Measurements from ENCODE around the gene TMEM171.

The TMEM171 gene

DNA sequence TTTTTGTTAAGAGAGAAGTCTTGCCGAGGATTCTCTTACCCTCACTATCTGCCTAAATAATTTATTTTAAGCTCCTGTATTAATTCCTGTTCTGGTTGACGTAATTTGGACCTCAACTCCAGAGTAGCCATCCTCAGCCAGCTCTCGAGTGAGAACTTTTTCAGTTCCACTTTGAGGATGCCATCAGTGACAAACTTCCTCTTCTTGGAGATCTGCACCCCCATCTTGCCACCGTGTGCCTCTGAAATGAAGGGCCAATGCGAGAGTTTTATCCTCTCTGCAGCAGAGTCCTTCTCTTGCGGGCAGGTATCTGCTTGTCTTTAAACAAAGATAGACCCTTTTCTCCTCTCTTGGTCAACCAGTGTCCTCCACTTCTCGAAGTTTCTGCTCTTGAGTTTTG is 33.1 kb downstream of the TMEM171 start:
- DNase-seq, result no peak

DNA sequence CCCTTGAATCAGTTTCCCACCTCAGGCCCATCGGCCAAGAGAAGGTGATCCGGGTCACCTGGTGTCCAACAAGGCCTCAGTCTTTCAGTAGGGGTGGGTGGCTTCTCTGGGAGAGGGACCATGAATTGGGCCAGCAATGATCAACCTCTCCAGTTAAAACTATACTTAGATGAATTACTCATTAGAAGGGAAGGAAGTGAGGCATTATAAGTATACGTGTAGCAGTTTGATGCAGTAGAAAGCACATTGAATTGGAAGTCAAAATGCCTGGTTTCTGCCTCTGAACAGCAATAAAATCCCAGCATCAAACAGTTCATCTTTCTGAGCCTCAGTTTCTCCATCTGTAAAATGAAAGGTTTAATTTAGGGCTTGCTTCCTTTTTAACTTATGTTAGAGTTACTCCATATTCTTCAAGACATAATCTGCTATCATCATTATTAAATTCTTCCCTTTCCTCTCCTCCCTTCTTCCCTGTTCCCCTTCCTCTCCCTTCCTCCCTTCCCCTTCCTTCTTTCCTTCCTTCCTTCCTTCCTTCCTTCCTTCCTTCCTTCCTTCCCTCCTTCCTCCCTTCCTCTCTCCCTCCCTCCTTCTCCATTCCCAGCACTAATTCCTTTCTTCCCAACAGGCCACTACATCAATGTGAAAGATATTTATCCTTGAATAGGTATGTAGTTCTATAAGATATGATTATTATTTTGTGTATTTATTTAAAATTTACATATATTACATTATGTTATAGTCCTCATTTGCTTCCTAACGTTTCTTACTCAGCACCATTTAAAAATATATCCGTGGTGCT is 34.0 kb downstream of the TMEM171 start:
- DNase-seq, result no peak

DNA sequence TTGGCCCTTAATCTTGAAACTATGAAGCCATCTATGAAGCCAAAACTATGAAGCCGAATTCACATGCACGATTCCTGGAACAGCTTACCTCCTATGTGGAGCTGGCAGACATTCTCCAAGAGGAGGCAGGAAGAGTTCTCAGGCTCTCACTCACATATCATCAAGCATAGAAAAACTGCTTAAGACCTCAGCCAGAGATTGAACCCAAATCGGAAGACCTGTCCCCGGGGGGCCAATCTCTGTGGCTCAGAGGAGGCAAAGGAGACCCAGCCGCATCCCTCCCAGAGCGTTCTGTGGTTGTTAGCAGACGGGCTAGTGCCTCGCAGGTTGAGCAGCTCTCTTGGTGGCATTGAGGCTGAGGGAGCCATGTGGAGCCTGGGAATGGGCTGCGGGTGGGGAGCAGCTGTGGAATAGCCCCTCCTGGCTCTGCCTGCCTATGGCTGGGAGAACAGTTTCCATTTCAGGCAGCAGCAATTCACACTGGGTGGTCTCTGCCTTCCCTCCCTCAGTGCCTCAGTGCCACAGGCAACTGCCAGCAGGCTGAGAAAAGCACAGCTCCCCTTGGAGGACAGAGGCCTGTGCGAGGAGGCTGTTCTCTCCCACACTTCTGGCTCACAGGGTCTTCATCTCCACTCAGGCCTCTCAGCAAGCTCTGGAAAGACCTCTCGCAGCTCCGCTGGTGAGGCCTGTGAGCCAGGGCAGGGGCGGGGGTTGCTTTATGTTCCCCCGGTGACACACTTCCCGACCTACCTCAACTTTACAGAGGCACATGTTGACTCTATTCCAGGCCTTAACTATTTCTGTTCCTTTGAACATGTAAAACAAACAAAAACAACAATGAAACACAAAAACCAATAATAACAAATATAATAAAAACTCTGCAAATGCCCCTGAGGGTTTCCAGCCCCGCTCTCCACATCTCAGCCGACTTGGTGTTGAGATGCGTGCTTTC is 35.2 kb downstream of the TMEM171 start:
- DNase-seq, result no peak

DNA sequence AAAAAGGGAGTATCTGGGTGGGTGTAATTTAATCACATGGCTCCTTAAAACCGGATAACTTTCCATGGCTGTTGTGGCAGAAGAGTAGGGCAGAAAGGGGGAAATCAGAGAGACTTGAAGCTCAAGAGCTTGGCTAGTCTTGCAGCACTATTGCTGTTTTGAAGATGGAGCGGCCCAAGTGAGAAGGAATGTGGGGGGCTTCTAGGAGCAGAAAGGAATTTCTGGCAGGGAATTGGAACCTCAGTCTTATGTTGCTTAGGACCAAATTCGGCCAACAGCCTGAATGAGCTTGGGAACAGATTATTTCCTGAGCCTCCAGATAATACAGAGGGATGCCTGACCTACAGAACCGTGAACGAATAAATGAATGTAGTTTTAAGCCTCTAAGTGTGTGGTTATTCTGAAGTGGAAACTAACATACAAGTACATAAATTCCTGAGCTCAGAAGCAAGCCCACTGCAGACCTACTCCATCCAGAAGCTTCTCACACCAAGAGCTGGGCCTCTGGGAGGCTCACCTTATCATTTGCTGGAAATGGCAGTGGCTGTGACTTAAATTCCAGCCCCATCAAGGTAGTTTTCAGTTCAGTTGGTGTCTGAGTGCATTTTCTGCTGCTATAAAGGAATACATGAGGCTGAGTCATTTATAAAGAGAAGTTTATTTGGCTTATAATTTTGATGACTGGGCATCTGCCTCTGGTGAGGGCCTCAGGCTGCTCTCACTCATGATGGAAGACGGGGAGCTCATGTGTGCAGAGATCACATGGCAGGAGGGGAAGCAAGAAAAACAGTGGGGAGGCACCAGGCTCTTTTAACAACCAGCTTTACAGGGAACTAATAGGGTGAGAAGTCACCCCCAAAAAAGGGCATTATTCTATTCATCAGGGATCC is 37.3 kb downstream of the TMEM171 start:
- no peak for DNase-seq

DNA sequence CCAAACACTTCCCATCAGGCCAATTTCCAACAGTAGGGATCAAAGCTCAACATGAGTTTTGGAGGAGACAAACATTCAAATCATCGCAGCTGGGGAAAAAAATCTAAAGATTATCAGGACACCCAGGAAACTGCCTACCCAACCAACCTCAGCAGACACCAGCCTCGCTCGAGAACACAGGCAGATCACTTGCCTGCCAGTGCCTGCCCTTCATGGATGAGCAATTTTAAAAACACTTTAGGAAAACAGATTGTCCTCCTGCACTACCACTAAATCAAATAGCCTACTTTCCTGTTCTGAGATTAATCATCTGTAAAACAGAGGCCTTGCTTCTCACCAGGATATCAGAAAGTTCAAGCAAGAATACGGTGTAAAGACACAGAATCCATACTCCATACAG is 37.9 kb downstream of the TMEM171 start:
- no peak for DNase-seq

DNA sequence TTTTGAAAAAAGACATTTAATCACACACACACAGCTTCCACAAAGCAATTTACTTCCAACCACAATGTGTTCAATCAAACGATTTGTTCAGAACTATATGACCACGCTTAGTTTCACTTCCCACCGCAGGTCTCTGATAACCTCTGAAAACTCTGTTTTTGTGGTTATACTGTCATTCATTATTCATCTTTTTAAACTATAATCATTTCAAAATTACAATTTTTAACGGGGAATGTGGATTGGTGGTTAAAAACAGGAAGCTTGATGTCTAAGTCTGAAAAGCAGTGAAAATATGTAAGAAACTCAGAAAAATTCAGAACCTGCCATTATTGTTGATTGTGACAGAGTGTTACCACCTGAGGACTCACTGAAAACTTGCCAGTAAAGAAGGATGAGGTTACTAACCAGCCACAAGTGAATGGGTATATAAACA is 39.9 kb downstream of the TMEM171 start:
- no peak for DNase-seq

DNA sequence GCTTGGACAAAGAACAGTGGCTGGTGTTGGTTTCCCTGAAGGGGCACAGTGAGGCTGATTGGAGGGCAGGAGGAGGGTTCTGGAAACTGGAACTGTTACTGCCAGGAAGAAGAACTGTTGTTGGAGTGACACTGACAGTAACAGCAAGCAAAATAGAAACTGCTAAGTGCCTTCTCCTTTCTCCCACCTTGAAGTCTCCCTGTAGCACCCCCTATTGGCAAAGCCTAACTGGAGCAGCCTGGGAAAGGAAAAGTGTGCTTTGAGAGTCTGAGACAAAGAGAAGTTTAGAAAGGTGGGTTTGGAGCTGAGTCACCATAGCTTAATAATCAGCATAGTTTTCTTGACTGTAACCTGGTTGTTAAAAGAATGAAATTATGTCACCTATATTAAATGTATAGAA is 50.1 kb downstream of the TMEM171 start:
- no peak for DNase-seq

DNA sequence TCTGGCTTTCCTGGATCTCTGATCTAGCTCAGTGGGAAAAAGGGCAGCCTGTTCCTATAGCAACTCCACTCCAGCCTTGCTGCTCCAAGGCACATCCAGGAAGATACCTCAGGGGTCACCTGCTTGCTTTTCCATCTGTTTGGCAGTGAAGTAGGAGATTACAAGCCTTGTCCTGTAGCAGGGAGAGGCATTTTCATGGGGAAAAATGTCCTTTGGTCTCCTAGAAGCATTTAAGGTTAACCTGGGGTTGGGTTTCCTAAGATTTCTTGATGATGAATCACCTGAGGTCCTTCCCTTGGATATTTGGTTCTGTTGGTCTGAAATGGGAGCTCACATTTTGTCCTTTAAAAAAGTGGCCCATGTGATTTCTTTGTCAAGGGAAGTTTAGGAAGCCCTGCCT is 51.1 kb downstream of the TMEM171 start:
- no peak for DNase-seq

DNA sequence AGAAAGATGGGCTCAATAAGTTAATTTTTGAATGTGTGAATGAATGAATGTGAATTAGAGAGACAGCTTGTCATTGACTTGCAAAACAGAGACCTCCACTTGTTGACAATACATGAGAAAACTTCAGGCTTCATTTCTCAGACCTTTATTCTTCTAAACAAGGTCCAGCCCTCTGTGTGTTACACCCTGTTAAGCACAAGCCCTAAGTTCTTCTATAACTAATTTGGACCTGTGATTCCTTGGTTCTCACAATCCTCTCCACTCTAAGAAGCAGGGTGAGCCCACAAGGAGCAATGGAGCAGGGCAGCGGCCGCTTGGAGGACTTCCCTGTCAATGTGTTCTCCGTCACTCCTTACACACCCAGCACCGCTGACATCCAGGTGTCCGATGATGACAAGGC is 52.6 kb downstream of the TMEM171 start, which contains the start of gene TMEM174:
Gene TMEM174 (plus strand): TSS at position 243 of the 400 bp plus-strand sequence. CDS start 51 bp downstream, at position 294.
- no peak for DNase-seq

DNA sequence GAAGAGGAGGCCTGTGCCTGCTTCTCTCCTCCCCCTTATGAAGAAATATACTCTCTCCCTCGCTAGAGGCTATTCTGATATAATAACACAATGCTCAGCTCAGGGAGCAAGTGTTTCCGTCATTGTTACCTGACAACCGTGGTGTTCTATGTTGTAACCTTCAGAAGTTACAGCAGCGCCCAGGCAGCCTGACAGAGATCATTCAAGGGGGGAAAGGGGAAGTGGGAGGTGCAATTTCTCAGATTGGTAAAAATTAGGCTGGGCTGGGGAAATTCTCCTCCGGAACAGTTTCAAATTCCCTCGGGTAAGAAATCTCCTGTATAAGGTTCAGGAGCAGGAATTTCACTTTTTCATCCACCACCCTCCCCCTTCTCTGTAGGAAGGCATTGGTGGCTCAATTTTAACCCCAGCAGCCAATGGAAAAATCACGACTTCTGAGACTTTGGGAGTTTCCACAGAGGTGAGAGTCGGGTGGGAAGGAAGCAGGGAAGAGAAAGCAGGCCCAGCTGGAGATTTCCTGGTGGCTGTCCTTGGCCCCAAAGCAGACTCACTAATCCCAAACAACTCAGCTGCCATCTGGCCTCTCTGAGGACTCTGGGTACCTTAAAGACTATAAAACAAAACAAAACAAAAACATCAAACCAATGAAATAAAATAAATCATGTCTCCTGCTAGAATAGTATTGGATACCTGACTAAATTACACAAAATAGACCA is 53.9 kb downstream of the TMEM171 start:
- no peak for DNase-seq

DNA sequence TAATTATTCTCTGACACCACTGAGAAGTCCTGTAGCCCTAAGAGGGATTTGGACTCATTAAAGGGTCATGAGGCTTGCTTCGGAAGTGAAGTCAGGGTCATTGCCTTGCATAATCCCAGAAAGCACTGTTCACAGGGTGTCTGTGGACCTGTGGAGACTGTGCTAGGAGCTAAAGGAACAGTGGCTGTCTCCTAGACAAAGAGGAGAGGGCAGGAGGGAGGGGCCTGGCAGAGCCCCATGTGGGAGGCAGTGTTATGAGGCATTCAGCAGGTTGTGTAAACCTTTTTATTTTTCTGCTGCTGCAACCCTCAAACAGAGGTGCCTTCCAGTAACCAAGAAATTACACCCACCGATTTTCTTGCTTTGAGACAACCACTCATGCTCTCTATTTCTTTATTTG is 55.9 kb downstream of the TMEM171 start:
- no peak for DNase-seq

DNA sequence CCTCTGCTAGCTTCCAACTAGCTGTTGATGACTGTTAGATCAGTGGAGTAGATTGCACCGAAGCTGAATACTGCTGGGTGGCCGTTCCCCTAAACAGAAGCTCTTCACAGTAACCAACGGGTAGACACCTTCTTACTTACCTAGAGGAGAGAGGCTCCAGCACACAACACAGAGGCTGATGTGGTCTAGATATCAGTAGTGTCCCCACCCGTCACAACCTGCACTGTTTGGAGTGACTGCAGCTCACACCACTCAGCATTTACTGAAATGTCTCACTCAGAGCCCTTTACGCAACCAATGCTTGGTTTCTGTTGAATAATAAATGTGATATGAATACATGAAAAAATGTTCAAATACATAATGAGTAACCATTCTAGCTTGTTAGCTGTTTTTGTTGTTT is 57.9 kb downstream of the TMEM171 start:
- no peak for DNase-seq

DNA sequence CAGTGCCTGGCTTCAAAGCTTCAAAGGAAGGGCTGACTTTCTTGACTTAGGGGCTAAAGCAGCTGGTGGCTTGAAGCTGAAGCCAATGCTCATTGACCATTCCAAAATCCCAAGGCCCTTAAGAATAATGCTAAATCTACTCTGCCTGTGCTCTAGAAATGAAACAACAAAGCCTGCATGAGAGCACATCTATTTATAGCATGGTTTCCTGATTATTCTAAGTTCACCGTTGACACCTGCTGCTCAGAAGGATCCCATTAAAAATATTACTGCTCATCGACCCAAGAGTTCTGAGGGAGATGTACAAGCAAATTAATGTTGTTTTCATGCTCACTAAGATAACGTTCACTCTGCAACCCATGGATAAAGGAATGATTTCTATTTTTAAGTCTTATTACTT is 59.4 kb downstream of the TMEM171 start:
- DNase-seq, result no peak

DNA sequence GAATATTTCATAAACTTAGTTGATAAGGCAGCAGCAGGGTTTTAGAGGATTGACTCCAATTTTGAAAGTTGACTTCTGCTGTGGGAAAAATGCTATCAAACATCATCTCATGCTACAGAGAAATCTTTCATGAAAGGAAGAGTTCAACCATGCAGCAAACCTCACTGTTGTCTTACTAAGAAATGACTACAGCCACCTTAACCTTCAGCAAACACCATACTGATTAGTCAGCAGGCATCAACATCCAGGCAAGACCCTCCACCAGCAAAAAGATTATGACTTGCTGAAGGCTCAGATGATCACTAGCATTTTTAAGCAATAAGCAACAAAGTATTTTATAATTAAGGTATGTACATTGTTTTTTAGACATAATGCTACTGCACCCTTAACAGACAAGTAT is 60.2 kb downstream of the TMEM171 start:
- no peak for DNase-seq
